ENCODE data around the gene CASZ1.

Gene CASZ1

GRCh38 chr1:10648689-10649516 lies 147.5 kb downstream of the CASZ1 start:
- intact Hi-C loops (cut with DNase I) = no loop called here
- no peak for DNase-seq

- intact Hi-C loops (cut with DNase I) = no loop called here
- DNase-seq = peak in 1 of 10 donors; percentile 74
Observed at GRCh38 chr1:10647414-10648170, 148.9 kb downstream of the CASZ1 start.

- intact Hi-C loops (cut with DNase I) = no loop called here
- peak in 4 of 10 donors; percentile 36 to 92 (median 48) for DNase-seq
Observed at GRCh38 chr1:10646347-10646861, 150.0 kb downstream of the CASZ1 start.

- peak in 8 of 10 donors; percentile 49 to 95 (median 74) for DNase-seq
- intact Hi-C loops (cut with DNase I) = no loop called here
Observed at GRCh38 chr1:10644307-10645128, 151.9 kb downstream of the CASZ1 start.

- DNase-seq = no peak
- intact Hi-C loops (cut with DNase I) = no loop called here
Observed at GRCh38 chr1:10643607-10644306, 152.7 kb downstream of the CASZ1 start.

- intact Hi-C loops (cut with DNase I) = no loop called here
- DNase-seq = peak in 2 of 10 donors; percentile 67 to 80
Observed at GRCh38 chr1:10642403-10643080, 153.9 kb downstream of the CASZ1 start.

DNA sequence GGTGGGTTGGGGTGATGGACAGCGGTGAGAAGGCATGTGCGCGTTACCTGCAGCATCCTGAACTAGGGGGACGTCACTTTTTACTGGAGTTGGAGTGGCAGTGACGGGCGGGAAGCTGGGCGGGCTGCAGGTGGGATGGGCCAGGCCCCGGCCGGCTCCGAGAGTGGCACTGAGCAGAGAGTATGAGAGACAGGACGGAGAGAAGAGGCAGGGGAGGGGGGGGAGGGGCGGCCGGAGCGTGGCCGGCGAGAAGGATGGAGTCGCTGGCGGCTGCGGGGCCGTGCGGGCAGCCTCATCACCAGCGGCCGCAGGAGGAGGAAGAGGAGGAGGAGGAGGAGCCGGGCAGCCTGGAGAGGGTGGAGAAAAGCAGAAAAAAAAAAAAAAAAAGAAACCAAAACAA lies 154.5 kb downstream of the CASZ1 start:
- intact Hi-C loops (cut with DNase I) = no loop called here
- DNase-seq = no peak

DNA sequence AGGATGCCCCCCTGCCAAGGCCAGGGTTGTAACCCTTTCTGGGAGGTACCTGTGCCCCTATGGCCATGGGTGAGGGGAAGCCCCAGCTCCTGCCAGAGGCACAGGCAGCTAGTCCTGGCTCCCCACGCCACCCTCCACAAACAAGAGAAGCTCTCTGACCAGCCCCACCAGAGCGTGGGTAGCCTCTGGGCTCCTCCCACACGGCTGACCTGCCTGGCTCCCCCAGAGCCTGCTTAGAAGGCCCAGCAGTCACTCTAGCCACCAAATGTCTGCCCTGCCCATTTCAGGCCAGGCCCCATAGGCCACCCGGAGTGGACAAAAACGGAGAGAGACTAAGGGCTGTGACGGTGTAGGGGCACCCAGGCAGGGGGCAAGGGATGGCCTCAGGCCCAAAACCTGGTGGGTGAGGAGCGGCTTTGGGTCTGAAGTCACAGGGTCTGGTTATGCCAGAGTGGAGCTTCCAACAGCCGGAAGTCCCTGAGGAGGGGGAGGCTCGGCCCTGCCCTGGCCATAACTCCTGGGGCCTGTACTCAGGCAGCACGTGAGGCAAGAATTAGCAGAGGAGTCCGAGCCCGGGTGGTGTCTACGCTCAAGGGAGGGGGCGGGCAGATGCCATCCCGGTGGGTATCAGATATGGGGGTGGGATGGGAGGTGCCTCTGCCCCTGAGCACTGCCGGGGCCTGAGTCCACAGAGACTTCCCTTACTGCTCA lies 155.4 kb downstream of the CASZ1 start:
- DNase-seq = peak in 1 of 10 donors; percentile 80
- intact Hi-C loops (cut with DNase I) = no loop called here

DNA sequence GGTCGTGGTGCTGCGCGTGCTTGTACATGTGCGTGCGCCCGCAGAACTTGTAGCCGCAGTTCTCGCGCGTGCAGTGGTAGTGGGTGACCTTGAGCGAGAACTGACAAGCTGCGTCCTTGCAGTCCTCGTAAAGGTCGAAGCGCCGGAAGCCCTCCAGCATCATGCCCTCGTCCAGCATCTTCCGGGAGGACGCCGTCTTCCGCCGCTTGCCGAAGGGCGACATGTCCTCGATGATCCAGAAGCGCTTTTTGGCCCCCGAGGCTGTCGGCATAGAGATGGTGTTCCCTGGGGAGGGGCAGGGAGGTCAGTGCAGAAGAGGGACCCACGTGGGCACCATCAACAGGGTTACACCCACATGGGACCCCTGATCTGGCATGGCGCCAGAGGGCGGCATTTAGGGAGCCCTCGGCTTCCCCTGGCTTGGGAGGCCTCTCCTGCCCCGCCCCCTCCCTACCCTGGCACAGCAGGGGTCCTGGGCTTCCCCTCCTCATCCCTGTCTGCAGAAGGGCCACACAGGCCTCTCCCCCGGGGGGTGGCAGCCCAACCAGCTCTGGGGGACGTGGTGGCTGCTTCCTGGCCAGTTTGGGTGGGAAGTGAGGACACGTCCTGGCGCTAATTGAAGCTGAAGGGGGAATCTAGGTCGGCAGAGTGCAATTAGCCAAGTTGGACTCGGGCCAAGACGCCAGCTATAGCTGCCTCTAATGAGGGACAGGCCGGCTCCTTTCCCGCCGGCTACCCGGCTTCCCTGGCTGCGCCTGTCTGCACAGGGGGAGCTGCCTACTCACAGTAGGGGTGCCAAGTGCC lies 156.5 kb downstream of the CASZ1 start:
- intact Hi-C loops (cut with DNase I) = no loop called here
- DNase-seq = peak in 5 of 10 donors; percentile 35 to 87 (median 54)

- intact Hi-C loops (cut with DNase I) = no loop called here
- DNase-seq = peak in 1 of 10 donors; percentile 70
Observed at GRCh38 chr1:10639011-10639774, 157.3 kb downstream of the CASZ1 start.

GRCh38 chr1:10638559-10639005 lies 157.9 kb downstream of the CASZ1 start:
- no peak for DNase-seq
- intact Hi-C loops (cut with DNase I) = no loop called here

GRCh38 chr1:10637834-10638558 lies 158.4 kb downstream of the CASZ1 start:
- no peak for DNase-seq
- intact Hi-C loops (cut with DNase I) = no loop called here

DNA sequence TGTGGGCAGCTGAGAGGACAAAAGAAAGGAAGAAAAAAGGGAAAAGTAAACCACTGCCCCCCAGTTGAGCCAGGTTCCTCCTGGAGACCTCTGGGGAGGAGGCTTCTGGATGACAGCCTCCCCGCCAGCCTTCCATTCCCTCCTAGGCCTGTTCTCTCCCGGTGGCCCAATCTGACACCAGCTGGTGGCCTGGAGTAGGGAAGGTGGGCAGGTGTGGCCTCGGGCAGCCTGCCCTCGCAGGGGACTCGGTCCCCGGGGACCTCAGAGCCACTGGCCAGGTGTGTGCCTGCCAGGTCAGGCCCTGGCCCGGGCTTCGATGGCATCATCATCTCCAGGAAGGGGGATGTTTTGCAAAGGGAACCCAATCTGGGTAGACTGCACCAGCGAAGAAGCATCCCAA lies 159.0 kb downstream of the CASZ1 start:
- intact Hi-C loops (cut with DNase I) = no loop called here
- DNase-seq = no peak

DNA sequence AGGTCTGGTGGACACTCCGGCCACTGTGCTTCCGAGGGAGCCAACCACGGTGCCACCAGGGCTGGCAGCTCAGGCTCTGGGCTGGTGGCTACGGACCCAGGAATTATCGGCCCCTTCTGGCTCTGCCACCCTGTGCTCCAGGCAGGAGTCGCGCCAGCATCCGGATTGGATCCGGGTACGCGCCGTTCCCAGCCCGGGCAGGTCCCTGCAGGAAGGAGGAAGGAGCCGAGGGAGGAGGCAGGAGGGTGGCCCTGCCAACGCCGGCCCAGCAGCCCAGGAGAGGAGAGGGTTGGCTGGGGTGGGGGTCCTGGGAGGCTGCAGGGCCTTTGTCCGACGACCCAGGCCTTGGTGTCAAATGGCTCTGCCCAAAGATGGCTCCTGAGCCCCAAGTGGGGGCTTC lies 160.5 kb downstream of the CASZ1 start:
- no peak for DNase-seq
- intact Hi-C loops (cut with DNase I) = no loop called here

DNA sequence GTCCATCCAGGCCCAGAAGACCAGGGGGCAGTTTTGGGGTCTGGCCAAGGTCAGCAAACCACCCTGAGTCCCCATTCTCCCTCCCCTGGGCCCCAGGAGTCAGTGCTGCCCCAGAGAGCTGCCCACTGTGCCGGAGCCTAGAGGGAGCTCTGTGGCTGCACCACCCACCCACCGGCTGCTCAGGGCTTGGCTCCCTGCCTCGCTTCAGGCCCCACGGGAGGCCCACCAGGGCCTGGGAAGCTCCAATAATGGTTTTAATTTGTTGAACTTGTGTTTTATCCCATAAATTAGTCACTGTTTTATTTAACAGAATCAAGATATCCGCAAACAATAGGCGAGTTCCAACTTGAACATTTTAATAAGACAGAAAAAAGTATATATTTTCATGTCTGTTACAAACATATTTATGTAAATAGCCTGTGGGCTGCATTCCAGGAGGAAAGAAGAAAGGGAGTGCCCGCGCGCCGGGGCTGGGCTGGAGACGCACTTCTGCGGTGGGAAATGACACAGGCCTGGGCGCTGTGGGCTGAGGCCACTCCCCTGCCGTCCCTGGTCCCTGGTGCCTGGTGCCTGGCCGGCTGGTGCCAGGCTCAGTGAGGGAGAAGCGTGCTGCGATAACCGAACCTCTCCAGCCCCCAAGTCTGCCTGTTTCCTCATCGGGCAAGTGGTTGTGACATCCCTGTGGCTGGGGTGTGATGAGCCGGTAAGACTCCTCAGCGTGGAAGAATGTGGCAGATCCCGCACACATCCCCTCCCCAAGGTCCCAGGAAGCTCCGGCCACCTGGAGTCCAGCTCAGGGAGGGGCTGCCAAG lies 161.2 kb downstream of the CASZ1 start:
- no peak for DNase-seq
- intact Hi-C loops (cut with DNase I) = no loop called here
